Parathyroid adenoma (tissue), 2 donors: ENCODE data around the gene SF3B1.

ENCODE experiments used
- H2AFZ ChIP-seq: fragments of 300-600 bp; sonication (generic); one replicate; pipeline ENCODE4 v1.7.0; 2017; ENCODE audit warnings: antibody characterized with exemption, mild to moderate bottlenecking
- H3K27ac ChIP-seq: fragments of 300-600 bp; sonication (generic); one replicate; pipeline ENCODE4 v1.7.0; 2017
- H3K27me3 ChIP-seq: fragments of 300-600 bp; sonication (generic); one replicate; pipeline ENCODE4 v1.7.0; 2017; ENCODE audit warnings: low read length; ENCODE audit not compliant: control insufficient read depth, insufficient read depth
- H3K36me3 ChIP-seq: fragments of 300-600 bp; sonication (generic); one replicate; pipeline ENCODE4 v1.7.0; 2017; ENCODE audit warnings: low read length; ENCODE audit not compliant: control insufficient read depth, insufficient read depth
- H3K4me1 ChIP-seq: fragments of 300-600 bp; sonication (generic); one replicate; pipeline ENCODE4 v1.7.0; 2017; ENCODE audit warnings: control low read depth
- H3K4me2 ChIP-seq: fragments of 300-600 bp; sonication (generic); one replicate; pipeline ENCODE4 v1.7.0; 2017; ENCODE audit warnings: low read length
- H3K4me3 ChIP-seq: fragments of 300-600 bp; sonication (generic); one replicate; pipeline ENCODE4 v1.7.0; 2017; ENCODE audit warnings: low read depth, low read length
- H3K79me2 ChIP-seq: fragments of 300-600 bp; sonication (generic); one replicate; pipeline ENCODE4 v1.7.0; 2017; ENCODE audit warnings: control low read depth
- H3K9ac ChIP-seq: fragments of 300-600 bp; sonication (generic); one replicate; pipeline ENCODE4 v1.7.0; 2017; ENCODE audit warnings: mild to moderate bottlenecking
- H3K9me3 ChIP-seq: fragments of 300-600 bp; sonication (generic); one replicate; pipeline ENCODE4 v1.7.0; 2017; ENCODE audit warnings: low read length; ENCODE audit not compliant: control insufficient read depth
- TF ChIP-seq, protein P1 (sequence below): fragments of 300-600 bp; sonication (generic); IDR thresholded peaks from one replicate; pipeline ENCODE4 v1.7.0; 2017; ENCODE audit warnings: antibody characterized with exemption, mild to moderate bottlenecking
- donor health status: primary hyperparathyroidism.

The SF3B1 gene

DNA sequence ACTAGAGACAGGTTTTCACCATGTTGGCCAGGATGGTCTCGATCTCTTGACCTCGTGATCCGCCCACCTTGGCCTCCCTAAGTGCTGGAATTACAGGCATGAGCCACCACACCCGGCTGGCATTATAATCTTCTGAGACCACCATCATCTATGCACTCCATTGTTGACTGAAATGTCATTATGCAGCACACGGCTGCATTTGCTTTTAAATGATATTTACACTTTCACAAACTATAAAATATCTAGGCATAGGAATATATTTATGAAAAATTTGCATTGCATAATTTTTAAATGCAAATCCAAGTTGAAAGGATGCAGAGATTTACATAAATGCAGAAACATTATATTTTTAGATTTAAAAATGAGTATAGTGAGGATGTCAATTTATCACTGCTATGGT lies 94.2 kb downstream of the SF3B1 start:
- Histone ChIP-seq H3K4me3 (no peak overlapping the region), H3K4me2 (no peak overlapping the region), H3K9me3 (no peaks in the 10 kb centered on the region), H3K36me3 (no peaks in the 10 kb centered on the region), H2AFZ (no peak overlapping the region), H3K4me1 (no peaks in the 10 kb centered on the region), H3K9ac (no peak overlapping the region), H3K27ac (no peak overlapping the region), H3K27me3 (no peaks in the 10 kb centered on the region), H3K79me2 (no peaks in the 10 kb centered on the region)
- TF ChIP-seq, protein P1, sequence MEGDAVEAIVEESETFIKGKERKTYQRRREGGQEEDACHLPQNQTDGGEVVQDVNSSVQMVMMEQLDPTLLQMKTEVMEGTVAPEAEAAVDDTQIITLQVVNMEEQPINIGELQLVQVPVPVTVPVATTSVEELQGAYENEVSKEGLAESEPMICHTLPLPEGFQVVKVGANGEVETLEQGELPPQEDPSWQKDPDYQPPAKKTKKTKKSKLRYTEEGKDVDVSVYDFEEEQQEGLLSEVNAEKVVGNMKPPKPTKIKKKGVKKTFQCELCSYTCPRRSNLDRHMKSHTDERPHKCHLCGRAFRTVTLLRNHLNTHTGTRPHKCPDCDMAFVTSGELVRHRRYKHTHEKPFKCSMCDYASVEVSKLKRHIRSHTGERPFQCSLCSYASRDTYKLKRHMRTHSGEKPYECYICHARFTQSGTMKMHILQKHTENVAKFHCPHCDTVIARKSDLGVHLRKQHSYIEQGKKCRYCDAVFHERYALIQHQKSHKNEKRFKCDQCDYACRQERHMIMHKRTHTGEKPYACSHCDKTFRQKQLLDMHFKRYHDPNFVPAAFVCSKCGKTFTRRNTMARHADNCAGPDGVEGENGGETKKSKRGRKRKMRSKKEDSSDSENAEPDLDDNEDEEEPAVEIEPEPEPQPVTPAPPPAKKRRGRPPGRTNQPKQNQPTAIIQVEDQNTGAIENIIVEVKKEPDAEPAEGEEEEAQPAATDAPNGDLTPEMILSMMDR, result no peak
